Neural progenitor cell (in vitro differentiated cells): Measurements from ENCODE around the gene NMUR1. TPM values are rescaled to one million over a fixed set of nuclear protein-coding genes. Genes with fewer than 3 reads are reported as not detected.

Experiments used
- DNase-seq: peaks from one replicate; pipeline ENCODE4 v3.0.0-alpha.2; 2016; ENCODE audit warnings: low spot score
- H2AFZ ChIP-seq: fragments of 200-600 bp; sonication (generic); replicated peaks from 2 replicates; pipeline ENCODE4 v1.6.1; 2016; ENCODE audit warnings: antibody characterized with exemption
- H3F3A ChIP-seq: fragments of 200-600 bp; sonication (generic); 2 replicates; pipeline ENCODE4 v1.6.1; 2016; ENCODE audit warnings: antibody characterized with exemption, low read depth
- H3K27ac ChIP-seq: fragments of 200-600 bp; sonication (generic); 2 replicates; pipeline ENCODE4 v1.5.1; 2016; ENCODE audit warnings: mild to moderate bottlenecking
- H3K27me3 ChIP-seq: fragments of 200-600 bp; sonication (generic); 2 replicates; pipeline ENCODE4 v1.6.1; 2016; ENCODE audit warnings: mild to moderate bottlenecking, moderate library complexity
- H3K36me3 ChIP-seq: fragments of 200-600 bp; sonication (generic); 2 replicates; pipeline ENCODE4 v1.5.1; 2016
- H3K4me1 ChIP-seq: fragments of 200-600 bp; sonication (generic); 2 replicates; pipeline ENCODE4 v1.6.1; 2016; ENCODE audit warnings: mixed run types
- H3K4me2 ChIP-seq: fragments of 200-600 bp; sonication (generic); 2 replicates; pipeline ENCODE4 v1.6.1; 2016
- H3K4me3 ChIP-seq: fragments of 200-600 bp; sonication (generic); 2 replicates; pipeline ENCODE4 v1.5.1; 2016
- H3K79me2 ChIP-seq: fragments of 200-600 bp; sonication (generic); 2 replicates; pipeline ENCODE4 v1.6.1; 2016; ENCODE audit warnings: low read depth
- H3K9ac ChIP-seq: fragments of 200-600 bp; sonication (generic); 2 replicates; pipeline ENCODE4 v1.6.1; 2016
- H3K9me3 ChIP-seq: fragments of 200-600 bp; sonication (generic); 2 replicates; pipeline ENCODE4 v1.5.1; 2016; ENCODE audit warnings: low read depth
- H4K20me1 ChIP-seq: fragments of 200-600 bp; sonication (generic); 2 replicates; pipeline ENCODE4 v1.6.1; 2016; ENCODE audit warnings: low read depth
- H3K27ac Mint-ChIP-seq: 3 replicates; pipeline ENCODE4 v1.8.0; 2021; ENCODE audit warnings: mixed read lengths
- H3K27me3 Mint-ChIP-seq: 2 replicates; pipeline ENCODE4 v1.8.0; 2022; ENCODE audit warnings: low read depth, mild to moderate bottlenecking, inconsistent platforms, moderate library complexity, mixed read lengths; ENCODE audit not compliant: insufficient read depth
- H3K36me3 Mint-ChIP-seq: 3 replicates; pipeline ENCODE4 v1.8.0; 2021; ENCODE audit warnings: mixed read lengths
- H3K4me1 Mint-ChIP-seq: 3 replicates; pipeline ENCODE4 v1.8.0; 2021; ENCODE audit warnings: mixed read lengths
- H3K4me3 Mint-ChIP-seq: 3 replicates; pipeline ENCODE4 v1.8.0; 2021; ENCODE audit warnings: mild to moderate bottlenecking, moderate library complexity, mixed read lengths
- H3K9me3 Mint-ChIP-seq: 3 replicates; pipeline ENCODE4 v1.8.0; 2020; ENCODE audit warnings: mixed read lengths
- EZH2 ChIP-seq: fragments of 200-600 bp; sonication (generic); IDR thresholded peaks from 2 replicates; pipeline ENCODE4 v1.6.1; 2017; ENCODE audit warnings: antibody characterized with exemption, mild to moderate bottlenecking, moderate library complexity
- EZH2phosphoT487 ChIP-seq: fragments of 200-600 bp; sonication (generic); IDR thresholded peaks from 2 replicates; pipeline ENCODE4 v1.6.1; 2017; ENCODE audit warnings: antibody characterized with exemption
- small RNA-seq: library from RNA; depleted of rRNA; stranded (forward); fragments of <200 nt; gene quantifications from one replicate; pipeline ENCODE3, GENCODE V24; 2015
- total RNA-seq: library from RNA; depleted of rRNA; stranded (reverse); fragments of >200 nt; gene quantifications from 2 replicates; pipeline ENCODE4 v1.2.3, GENCODE V29; 2015; ENCODE audit warnings: low replicate concordance
- TF ChIP-seq, protein P1 (sequence below): fragments of 200-600 bp; sonication (generic); IDR thresholded peaks from 2 replicates; pipeline ENCODE4 v1.5.1; 2017; ENCODE audit warnings: antibody characterized with exemption, mild to moderate bottlenecking

NMUR1 gene
- total RNA-seq, 1 donor from 2014 or later = 0.52 TPM

DNA sequence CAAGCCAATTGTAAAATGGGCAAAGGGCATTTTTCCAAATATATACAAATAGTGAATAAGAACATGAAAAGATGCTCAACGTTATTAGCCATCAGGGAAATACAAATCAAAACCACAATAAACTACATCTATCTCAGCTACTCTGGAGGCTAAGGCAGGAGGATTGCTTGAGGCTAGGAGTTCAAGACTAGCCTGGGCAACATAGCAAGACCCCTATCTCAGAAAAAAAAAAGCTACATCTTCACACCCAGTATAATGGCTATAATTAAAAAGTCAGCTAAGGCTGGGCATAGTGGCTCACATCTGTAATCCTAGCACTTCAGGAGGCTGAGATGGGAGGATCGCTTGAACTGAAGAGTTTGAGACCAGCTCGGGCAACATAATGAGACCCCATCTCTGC is 53.3 kb downstream of the NMUR1 start:
- Histone ChIP-seq H4K20me1 (no peaks in the 10 kb centered on the region), H3K9me3 (no peaks in the 10 kb centered on the region), H3K4me2 (no peak overlapping the region), H3K27me3 (no peaks in the 10 kb centered on the region), H3K4me3 (no peak overlapping the region), H3K9ac (no peak overlapping the region), H3K4me1 (no peaks in the 10 kb centered on the region), H3K27ac (no peak overlapping the region), H2AFZ (no peak overlapping the region), H3K36me3 (no peaks in the 10 kb centered on the region), H3K79me2 (no peaks in the 10 kb centered on the region), H3F3A (no peaks in the 10 kb centered on the region)
- no peak for DNase-seq
- H3K36me3 Mint-ChIP-seq = no peaks in the 10 kb centered on the region
- H3K4me3 Mint-ChIP-seq = no peak overlapping the region
- H3K4me1 Mint-ChIP-seq = peaks cover 9% of the 10 kb centered on the region
- H3K9me3 Mint-ChIP-seq = no peaks in the 10 kb centered on the region
- TF ChIP-seq, protein P1, sequence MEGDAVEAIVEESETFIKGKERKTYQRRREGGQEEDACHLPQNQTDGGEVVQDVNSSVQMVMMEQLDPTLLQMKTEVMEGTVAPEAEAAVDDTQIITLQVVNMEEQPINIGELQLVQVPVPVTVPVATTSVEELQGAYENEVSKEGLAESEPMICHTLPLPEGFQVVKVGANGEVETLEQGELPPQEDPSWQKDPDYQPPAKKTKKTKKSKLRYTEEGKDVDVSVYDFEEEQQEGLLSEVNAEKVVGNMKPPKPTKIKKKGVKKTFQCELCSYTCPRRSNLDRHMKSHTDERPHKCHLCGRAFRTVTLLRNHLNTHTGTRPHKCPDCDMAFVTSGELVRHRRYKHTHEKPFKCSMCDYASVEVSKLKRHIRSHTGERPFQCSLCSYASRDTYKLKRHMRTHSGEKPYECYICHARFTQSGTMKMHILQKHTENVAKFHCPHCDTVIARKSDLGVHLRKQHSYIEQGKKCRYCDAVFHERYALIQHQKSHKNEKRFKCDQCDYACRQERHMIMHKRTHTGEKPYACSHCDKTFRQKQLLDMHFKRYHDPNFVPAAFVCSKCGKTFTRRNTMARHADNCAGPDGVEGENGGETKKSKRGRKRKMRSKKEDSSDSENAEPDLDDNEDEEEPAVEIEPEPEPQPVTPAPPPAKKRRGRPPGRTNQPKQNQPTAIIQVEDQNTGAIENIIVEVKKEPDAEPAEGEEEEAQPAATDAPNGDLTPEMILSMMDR = no peak
- TF ChIP-seq EZH2 (no peak), EZH2phosphoT487 (no peak)
- no peak overlapping the region for H3K27ac Mint-ChIP-seq
- peaks cover 5% of the 10 kb centered on the region for H3K27me3 Mint-ChIP-seq

DNA sequence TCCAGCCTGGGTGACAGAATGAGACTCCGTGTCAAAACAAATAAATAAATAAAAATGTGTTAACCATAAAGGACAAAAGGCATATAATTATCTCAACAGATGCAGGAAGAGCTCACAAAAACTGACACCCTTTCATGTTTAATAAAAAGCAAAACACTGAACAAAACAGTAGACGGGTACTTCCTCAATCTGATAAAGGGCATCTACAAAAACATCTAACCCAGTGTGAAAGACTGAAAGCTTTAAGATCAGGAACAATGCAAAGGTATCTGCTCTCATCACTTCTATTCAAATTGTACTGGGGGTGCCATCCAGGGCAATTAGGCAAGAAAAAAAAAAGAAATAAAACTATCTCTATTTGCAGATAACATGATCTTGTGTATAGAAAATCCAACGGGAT is 54.3 kb downstream of the NMUR1 start:
- no peaks in the 10 kb centered on the region for H3K4me1 ChIP-seq
- H3K9me3 ChIP-seq = no peaks in the 10 kb centered on the region
- no peaks in the 10 kb centered on the region for H3K36me3 Mint-ChIP-seq
- H3K4me3 Mint-ChIP-seq = no peak overlapping the region
- no peaks in the 10 kb centered on the region for H3K79me2 ChIP-seq
- no peak overlapping the region for H3K4me2 ChIP-seq
- H3K27me3 Mint-ChIP-seq = peaks cover 5% of the 10 kb centered on the region
- no peak overlapping the region for H3K27ac Mint-ChIP-seq
- no peaks in the 10 kb centered on the region for H3K36me3 ChIP-seq
- no peak for DNase-seq
- no peak overlapping the region for H2AFZ ChIP-seq
- no peak overlapping the region for H3K27ac ChIP-seq
- H3K9me3 Mint-ChIP-seq = no peaks in the 10 kb centered on the region
- H3K27me3 ChIP-seq = no peaks in the 10 kb centered on the region
- no peak overlapping the region for H3K9ac ChIP-seq
- no peaks in the 10 kb centered on the region for H4K20me1 ChIP-seq
- TF ChIP-seq, protein P1 = no peak
- TF ChIP-seq EZH2phosphoT487 (no peak), EZH2 (no peak)
- no peak overlapping the region for H3K4me3 ChIP-seq
- H3F3A ChIP-seq = no peaks in the 10 kb centered on the region
- H3K4me1 Mint-ChIP-seq = peaks cover 9% of the 10 kb centered on the region

Small RNAs within 50 kb of the gene (small RNA-seq; reads per million reads assigned to genes)
- 0.64 reads per million, percentile 65 among the genes with 10 or more reads in this experiment for gene RNU2-22P

Other genes with a start within 250 kb of the NMUR1 start
- gene B3GNT7, start 134.7 kb downstream of the NMUR1 start, total RNA-seq = 0.90 and 1.5 TPM in 2 replicates
- 257 and 354 TPM in 2 replicates for gene NCL, start 66.0 kb downstream of the NMUR1 start, total RNA-seq
- gene TEX44, start 62.4 kb upstream of the NMUR1 start, total RNA-seq = not detected in 2 replicates
- gene PTMA, start 178.1 kb upstream of the NMUR1 start, total RNA-seq = 1,850 and 2,102 TPM in 2 replicates